Measurements from ENCODE around the gene NUP35.
"Not testable (repeated sequence)": the region's sequence is repeated elsewhere in the genome, so short reads cannot be mapped to it uniquely, and the experiment has no call there.

Gene NUP35

GRCh38 chr2:183134016-183134415 is 9.8 kb downstream of the NUP35 start:
- no peak for DNase-seq (ENCODE audit: low spot score)

- DNase-seq (ENCODE audit: low spot score) = no peak
Observed at GRCh38 chr2:183148955-183149354, 24.7 kb downstream of the NUP35 start.

- DNase-seq (ENCODE audit: low spot score) = peak; percentile 78
Observed at GRCh38 chr2:183149489-183149888, 25.2 kb downstream of the NUP35 start.

- not testable (repeated sequence) for DNase-seq (ENCODE audit: low spot score)
Observed at GRCh38 chr2:183152280-183152679, 28.0 kb downstream of the NUP35 start.

GRCh38 chr2:183153967-183154366 is 29.7 kb downstream of the NUP35 start:
- DNase-seq (ENCODE audit: low spot score) = no peak

GRCh38 chr2:183154772-183155171 is 30.5 kb downstream of the NUP35 start:
- not testable (repeated sequence) for DNase-seq (ENCODE audit: low spot score)

GRCh38 chr2:183157131-183157530 is 32.9 kb downstream of the NUP35 start:
- DNase-seq (ENCODE audit: low spot score) = no peak

GRCh38 chr2:183162362-183162761 is 38.1 kb downstream of the NUP35 start:
- no peak for DNase-seq (ENCODE audit: low spot score)

- no peak for DNase-seq (ENCODE audit: low spot score)
Observed at GRCh38 chr2:183163821-183164649, 39.8 kb downstream of the NUP35 start.

GRCh38 chr2:183164650-183165015 is 40.4 kb downstream of the NUP35 start:
- peak; percentile 15 for DNase-seq (ENCODE audit: low spot score)

GRCh38 chr2:183166210-183166609 is 42.0 kb downstream of the NUP35 start:
- DNase-seq (ENCODE audit: low spot score) = no peak

- DNase-seq (ENCODE audit: low spot score) = not testable (repeated sequence)
Observed at GRCh38 chr2:183166976-183167375, 42.7 kb downstream of the NUP35 start.

GRCh38 chr2:183172220-183172887 is 48.1 kb downstream of the NUP35 start:
- no peak for DNase-seq (ENCODE audit: low spot score)

- DNase-seq (ENCODE audit: low spot score) = no peak
Observed at GRCh38 chr2:183179156-183179555, 54.9 kb downstream of the NUP35 start.

GRCh38 chr2:183185534-183185933 is 61.3 kb downstream of the NUP35 start:
- DNase-seq (ENCODE audit: low spot score) = peak; percentile 8

GRCh38 chr2:183186296-183186695 is 62.1 kb downstream of the NUP35 start:
- DNase-seq (ENCODE audit: low spot score) = no peak

- no peak for DNase-seq (ENCODE audit: low spot score)
Observed at GRCh38 chr2:183186766-183187165, 62.5 kb downstream of the NUP35 start.

- no peak for DNase-seq (ENCODE audit: low spot score)
Observed at GRCh38 chr2:183192343-183192742, 68.1 kb downstream of the NUP35 start.

- no peak for DNase-seq (ENCODE audit: low spot score)
Observed at GRCh38 chr2:183193904-183194303, 69.7 kb downstream of the NUP35 start.

GRCh38 chr2:183195397-183195796 is 71.2 kb downstream of the NUP35 start:
- DNase-seq (ENCODE audit: low spot score) = no peak

GRCh38 chr2:183195998-183196409 is 71.8 kb downstream of the NUP35 start:
- no peak for DNase-seq (ENCODE audit: low spot score)

GRCh38 chr2:183204397-183204796 is 80.2 kb downstream of the NUP35 start:
- no peak for DNase-seq (ENCODE audit: low spot score)

- peak; percentile 60 for DNase-seq (ENCODE audit: low spot score)
Observed at GRCh38 chr2:183207110-183207509, 82.9 kb downstream of the NUP35 start.
